Measurements from ENCODE around the gene SH2D3A.

The SH2D3A gene

DNA sequence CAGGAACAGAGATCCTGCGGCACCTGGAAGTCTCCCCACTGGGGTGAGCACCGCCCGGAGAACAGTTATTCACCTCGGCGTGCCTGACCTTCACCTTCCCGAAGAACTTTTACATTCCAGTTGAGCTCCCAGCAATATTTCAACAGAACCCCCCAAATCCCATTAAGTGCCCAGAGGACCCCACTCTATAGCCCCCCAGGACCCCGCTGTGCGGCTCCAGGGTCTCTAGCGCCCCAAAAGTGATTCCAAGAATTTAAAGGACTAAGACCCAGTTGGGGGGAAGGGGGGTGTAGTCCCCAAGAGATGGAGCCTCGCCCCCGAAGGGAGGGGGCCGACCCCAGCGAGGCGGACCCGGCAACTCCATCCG is 30.3 kb downstream of the SH2D3A start:
- DNase-seq (ENCODE audit: low read depth) = no peak

- peak; percentile 60 for DNase-seq (ENCODE audit: low read depth)
Measured at GRCh38 chr19:6736169-6736916, 30.9 kb downstream of the SH2D3A start.

DNA sequence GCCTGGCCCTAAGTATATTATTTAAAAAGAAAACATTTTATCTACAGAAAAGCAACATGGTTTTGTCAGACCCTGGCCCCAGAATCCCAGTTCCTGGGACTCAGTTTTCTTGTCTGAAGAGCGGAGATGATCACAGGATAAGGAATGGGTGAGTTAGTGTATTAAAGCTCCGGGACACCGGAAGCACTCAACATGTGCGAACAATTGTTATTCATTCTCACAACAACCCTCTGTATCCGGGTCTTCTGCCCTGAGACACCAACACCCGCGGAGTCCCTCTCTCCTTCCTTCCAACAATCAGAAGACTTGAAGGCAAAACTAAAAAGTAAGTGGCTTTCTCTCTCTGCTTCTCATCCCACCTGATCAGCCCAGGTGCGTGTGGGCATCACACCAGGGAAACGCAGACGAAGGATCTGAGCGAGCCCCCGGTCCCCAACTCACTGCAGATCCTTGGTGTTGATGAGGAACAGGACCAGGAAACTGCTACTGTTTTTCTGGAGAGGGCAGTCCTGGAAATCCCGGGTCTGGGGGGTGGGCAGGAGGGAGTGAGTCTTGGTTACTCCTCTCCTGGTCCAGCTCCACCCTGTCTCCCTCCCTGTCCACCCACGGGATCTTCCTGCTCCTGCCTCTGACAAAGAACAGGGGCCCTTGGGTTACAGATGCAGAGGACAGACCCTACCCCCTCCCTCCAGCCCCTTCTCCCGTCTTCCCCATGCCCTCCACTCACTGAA is 31.9 kb downstream of the SH2D3A start:
- no peak for DNase-seq (ENCODE audit: low read depth)

- no peak for DNase-seq (ENCODE audit: low read depth)
Measured at GRCh38 chr19:6734096-6734696, 33.0 kb downstream of the SH2D3A start.

GRCh38 chr19:6733338-6734095 is 33.7 kb downstream of the SH2D3A start:
- DNase-seq (ENCODE audit: low read depth) = no peak

- no peak for DNase-seq (ENCODE audit: low read depth)
Measured at GRCh38 chr19:6732803-6733337, 34.4 kb downstream of the SH2D3A start.

DNA sequence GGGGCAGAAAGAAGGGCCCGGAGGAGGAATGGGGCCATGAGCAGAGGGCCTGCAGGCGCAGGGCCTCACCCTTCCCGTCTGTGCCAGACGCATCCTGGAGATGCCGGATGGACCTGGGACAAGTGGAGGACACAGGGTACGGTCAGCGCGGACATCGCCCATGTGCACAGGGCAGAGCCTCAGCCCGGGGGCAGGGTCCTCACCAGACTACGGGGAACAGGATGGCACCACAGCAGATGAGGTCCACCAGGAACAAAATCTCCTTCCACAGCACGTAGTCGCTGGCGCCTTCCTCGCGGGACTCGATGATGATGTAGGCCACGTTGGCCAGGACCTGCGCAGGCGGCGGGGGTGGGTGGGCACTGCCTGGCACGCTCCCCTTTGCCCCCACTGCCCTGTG is 35.4 kb downstream of the SH2D3A start:
- DNase-seq (ENCODE audit: low read depth) = no peak

DNA sequence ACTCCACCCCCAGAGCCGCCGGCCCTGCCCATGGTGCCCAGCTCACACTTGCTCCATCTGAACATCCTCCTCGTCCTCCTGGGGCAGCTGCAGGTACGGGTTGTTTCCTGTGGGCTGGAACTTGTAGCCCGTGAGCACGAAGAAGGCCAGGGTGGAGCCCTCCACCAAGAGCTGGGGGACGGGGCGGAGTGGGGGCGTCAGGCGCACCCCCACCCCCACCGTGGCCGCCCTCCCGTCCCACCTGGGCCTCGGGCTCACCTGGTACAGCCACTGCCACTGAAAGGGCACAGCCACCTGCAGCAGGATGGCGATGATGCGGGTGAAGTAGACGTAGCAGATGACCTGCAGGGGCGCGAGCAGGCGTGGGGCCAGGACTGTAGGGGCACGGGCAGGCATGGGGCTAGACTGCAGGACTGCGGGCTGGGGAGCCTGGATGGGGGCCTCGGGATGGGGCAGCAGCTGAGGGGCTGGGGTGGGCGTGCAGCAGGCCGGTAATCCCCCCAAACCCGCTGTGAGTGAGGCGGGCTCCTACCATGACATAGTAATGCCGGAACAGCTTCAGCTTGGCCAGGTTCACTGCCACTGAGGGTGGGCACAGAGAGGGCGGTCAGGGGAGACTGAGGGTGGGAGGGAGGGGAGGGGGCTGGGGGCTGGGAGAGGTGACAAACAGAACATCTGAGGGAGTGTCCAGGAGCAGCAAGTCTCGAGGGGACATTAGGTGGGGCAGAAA is 36.1 kb downstream of the SH2D3A start:
- DNase-seq (ENCODE audit: low read depth) = no peak

- DNase-seq (ENCODE audit: low read depth) = peak; percentile 47
Measured at GRCh38 chr19:6730153-6730804, 37.0 kb downstream of the SH2D3A start.

DNA sequence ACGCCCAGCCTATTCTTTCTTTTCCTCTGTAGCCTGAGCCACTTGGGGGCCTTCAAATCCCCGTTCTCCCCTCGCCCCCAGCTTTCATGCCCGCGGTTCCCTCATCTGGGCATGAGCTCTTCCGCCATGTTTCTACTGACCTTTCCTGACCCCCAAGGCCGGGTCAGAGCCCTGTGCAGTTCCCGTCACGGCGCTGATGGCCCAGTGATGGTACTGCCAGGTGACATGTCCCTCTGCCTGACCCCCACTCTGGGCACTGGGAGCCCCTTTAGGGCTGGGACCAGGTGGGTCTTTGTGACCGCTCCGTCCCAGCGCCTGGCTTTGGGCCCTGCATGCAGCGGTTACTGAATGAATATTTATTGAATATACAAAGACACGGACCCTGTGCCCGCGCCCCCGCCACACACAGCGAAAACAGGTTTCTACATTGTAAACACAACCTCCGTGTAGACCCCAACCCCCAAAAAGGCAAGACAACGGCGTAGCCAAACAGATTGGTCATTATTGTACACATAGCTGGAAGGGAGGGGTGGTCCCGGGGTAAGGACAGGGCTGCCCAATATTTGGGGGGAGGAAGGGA is 37.6 kb downstream of the SH2D3A start:
- no peak for DNase-seq (ENCODE audit: low read depth)

DNA sequence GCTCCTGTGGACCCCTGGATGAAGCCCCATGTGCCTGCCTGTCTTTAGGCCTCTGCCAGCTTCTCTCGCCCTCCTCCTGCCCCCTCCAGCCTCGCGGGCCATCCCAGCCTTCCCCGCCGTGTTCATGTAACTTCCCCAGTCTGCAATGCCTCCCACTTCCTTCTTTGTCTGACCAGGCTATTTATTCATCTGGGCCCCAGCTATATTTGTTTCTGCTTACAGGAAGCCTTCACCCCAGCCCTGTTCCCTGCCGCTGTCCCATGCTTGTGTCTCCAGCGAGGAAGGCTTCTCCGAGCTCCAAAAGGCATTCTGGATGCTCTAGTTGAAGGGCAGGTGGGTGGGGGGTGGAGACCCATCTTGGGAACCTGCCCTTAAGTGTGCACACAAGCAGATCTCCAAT is 38.9 kb downstream of the SH2D3A start:
- no peak for DNase-seq (ENCODE audit: low read depth)

DNA sequence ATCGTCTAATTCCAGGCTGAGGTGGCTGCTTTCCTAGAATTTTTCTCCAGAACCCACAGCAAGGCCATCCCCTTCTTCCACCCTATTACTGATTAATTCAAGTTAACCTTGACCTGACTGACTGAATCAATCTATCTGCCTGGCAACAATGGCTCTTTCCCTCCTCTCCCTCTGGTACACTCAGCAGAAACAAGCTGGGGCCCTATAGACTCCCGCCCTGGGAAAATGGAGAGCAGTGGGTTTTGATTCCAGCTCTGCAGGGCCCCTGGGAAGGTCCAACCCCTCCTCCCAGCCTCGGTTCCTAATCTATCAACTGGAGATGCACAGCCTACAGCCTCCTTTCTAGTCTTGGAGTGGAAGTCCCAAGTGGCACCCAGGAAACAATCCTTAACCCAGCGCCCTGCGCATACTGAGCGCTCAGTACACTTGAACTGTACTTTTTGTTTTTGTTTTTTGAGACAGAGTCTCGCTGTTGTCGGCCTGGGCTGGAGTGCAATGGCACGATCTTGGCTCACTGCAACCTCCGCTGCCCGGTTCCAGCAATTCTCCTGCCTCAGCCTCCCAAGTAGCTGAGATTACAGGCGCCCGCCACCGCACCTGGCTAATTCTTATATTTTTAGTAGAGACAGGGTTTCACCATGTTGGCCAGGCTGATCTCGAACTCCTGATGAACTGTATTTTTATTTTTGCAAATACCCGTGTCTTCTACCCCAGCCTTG is 41.6 kb downstream of the SH2D3A start:
- no peak for DNase-seq (ENCODE audit: low read depth)

DNA sequence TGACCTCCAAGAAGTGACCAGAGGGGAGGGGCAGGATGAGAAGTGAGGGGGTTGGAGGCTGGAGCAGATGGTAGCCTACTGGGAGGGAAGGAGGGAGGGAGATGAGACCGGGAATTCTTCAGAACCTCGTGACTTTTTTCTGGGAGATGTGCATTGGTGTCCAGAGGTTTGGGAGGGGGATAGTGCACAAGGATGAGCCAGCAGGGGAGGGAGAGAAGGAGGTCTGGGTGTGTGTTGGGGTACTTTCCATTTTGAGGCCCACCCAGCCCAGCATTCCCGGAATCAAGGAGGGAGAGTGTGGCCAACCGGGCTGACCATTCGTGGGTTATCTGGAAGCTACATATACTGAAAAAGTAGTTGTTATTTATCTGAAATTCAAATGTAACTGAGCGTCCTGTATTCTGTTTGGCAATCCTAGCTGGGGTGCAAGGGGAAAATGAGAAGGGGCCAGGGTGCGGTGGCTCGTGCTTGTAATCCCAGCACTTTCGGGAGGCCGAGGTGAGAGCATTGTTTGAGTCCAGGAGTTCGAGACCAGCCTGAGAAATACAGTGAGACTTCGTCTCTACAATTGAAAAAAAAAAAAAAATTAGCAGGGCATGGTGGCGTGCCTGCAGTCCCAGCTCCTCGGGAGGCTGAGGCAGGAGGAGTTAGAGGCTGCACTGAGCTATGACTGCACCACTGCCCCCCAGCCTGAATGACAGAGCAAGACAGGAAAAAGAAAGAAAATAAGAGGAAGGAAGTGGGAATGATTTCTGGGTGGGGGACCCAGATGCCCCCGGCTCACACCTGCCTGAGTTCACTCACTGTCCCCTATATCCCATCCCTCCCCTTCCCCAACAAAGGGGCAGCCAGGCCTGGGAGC is 42.4 kb downstream of the SH2D3A start:
- DNase-seq (ENCODE audit: low read depth) = no peak

DNA sequence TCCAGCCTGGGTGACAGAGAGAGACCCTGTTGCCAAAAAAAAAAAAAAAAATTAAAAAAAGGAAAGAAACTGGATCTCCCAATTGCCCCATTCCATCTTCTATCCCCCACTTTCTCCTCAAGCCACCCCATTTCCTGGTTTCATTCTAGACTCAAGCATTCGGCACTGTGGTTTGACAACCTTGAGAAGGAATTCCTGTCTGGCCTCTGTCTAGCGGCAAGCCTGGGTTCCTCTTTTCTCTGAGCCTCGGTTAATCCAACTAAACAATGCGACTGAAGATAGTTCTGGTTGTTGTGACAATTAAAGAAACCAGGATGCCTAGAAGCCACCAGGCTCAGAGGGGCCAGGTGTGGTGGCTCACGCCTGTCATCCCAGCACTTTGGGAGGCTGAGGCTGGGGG is 43.5 kb downstream of the SH2D3A start:
- no peak for DNase-seq (ENCODE audit: low read depth)

DNA sequence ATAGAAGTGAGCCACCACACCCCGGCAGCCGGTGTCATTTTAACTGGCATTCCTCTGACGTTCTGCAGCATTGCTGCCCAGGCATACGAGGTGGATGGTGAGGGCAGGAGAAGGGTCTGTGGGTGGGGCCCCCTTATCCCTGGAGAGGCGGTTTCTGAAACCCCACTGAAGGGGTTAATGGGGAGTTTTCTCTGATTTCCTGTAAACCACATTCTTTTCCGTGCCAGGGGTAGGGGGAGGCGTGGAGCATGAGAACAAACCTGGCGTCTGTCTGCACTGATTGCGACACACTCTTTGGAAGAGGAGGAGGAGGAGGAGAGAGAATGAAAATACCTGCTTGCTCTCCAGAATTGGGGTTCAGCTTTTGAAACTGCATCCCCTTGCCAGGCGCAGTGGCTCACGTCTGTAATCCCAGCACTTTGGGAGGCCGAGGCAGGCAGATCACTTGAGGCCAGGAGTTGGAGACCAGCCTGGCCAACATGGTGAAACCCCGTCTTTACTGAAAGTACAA is 44.1 kb downstream of the SH2D3A start:
- DNase-seq (ENCODE audit: low read depth) = no peak

DNA sequence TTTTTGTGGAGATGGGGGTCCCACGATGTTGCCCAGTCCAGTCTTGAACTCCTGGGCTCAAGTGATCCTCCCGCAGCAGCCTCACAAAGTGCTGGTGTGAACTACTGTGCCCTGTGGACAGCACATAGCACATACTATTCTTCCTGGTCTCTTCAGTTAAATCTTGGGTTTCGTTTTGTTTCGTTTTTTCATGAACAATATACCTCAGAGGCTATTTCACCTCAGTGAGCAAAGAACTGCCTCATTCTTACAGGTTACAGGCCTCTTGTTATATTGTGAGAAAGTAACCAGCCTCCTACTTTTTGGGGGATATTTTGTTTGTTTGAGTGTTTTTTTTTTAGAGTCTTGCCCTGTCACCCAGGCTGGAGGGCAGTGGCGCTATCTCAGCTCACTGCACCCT is 45.5 kb downstream of the SH2D3A start:
- no peak for DNase-seq (ENCODE audit: low read depth)

DNA sequence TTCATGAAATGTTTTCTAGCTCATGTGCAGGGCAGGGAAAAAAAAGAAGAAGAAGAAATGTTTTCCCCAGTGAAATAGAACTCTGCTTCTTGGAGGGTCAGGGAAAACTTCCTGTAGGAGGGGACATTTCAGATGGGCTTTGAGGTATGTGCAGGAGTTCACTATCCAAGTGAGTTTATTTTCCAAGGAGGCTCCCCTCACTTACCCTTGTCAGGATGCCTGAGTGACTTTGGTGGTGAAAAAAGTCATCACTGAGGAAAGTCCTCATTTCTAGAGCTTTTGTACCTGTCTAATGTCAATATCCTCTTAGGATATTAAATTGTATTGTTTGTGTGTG is 46.1 kb downstream of the SH2D3A start:
- no peak for DNase-seq (ENCODE audit: low read depth)

- DNase-seq (ENCODE audit: low read depth) = no peak
Measured at GRCh38 chr19:6720369-6721137, 46.7 kb downstream of the SH2D3A start, which contains the start of gene C3. TSS of gene C3 (minus strand) at chr19:6720650. CDS start at chr19:6720589, 61 bp downstream.
